ENCODE results near the gene ANKRD17. TPM values are rescaled to one million over a fixed set of nuclear protein-coding genes. Genes with fewer than 3 reads are reported as not detected.

The ANKRD17 gene
- total RNA-seq, 1 experiment from 2014 or later, result 51.2 TPM

DNA sequence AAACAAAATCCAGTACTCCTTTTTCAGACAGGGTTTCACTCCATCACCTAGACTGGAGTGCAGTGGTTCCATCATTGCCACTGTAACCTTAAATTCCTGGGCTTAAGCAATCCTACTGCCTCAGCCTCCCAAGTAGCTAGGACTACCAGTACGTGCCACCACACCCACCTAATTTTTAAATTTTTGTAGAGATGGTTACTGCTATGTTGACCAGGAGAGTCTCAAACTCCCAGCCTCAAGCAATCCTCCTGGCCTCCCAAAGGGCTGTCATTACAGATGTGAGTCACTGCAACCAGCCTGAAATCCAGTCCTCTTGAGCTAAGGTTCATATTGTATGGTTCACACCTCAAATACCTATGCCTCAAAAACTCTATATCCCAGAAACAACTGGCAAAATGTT, 22.4 kb downstream of the ANKRD17 start:
- CTCF ChIA-PET, result no interaction called here
- Histone ChIP-seq H3K9ac (ENCODE audit: low read length) (no peak overlapping the region), H4K20me1 (ENCODE audit: low read length) (peaks cover 24% of the 10 kb centered on the region; the same call in 1 of the 2 replicates), H3K9me3 (ENCODE audit: low read length) (no peaks in the 10 kb centered on the region), H3K4me1 (ENCODE audit: insufficient read depth, low read length) (no peaks in the 10 kb centered on the region), H3K36me3 (ENCODE audit: low read depth, low read length) (peaks cover 29% of the 10 kb centered on the region), H3K27me3 (ENCODE audit: low read length) (no peaks in the 10 kb centered on the region), H3K4me2 (ENCODE audit: low read length) (no peak overlapping the region), H2AFZ (ENCODE audit: low read length) (no peak overlapping the region), H3K9me2 (replicated peaks; ENCODE audit: low read length) (no peaks in the 10 kb centered on the region), H3F3A (ENCODE audit: low read length, unreplicated experiment) (no peaks in the 10 kb centered on the region), H3K79me2 (ENCODE audit: low read length) (peaks cover 96% of the 10 kb centered on the region), H3K4me3 (ENCODE audit: low read length) (no peak overlapping the region), H3K27ac (ENCODE audit: low read length) (no peak overlapping the region)
- TF ChIP-seq EZH2phosphoT487 (IDR thresholded peaks at IDR 0.05; ENCODE audit: borderline replicate concordance, low read length) (no peak), EZH2 (IDR thresholded peaks at IDR 0.05; ENCODE audit: low read length, unreplicated experiment) (no peak)
- TF ChIP-seq, protein P1, sequence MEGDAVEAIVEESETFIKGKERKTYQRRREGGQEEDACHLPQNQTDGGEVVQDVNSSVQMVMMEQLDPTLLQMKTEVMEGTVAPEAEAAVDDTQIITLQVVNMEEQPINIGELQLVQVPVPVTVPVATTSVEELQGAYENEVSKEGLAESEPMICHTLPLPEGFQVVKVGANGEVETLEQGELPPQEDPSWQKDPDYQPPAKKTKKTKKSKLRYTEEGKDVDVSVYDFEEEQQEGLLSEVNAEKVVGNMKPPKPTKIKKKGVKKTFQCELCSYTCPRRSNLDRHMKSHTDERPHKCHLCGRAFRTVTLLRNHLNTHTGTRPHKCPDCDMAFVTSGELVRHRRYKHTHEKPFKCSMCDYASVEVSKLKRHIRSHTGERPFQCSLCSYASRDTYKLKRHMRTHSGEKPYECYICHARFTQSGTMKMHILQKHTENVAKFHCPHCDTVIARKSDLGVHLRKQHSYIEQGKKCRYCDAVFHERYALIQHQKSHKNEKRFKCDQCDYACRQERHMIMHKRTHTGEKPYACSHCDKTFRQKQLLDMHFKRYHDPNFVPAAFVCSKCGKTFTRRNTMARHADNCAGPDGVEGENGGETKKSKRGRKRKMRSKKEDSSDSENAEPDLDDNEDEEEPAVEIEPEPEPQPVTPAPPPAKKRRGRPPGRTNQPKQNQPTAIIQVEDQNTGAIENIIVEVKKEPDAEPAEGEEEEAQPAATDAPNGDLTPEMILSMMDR (conservative IDR thresholded peaks at IDR 0.05; ENCODE audit: low read depth, low read length), result no peak
- intact Hi-C loops (cut with micrococcal nuclease), result no loop called here
- POLR2A ChIA-PET (ENCODE audit: unreplicated experiment), result no interaction called here
- no TSS peak for BruUV-seq (replicated peaks)
- DNase-seq, result no peak
- no peak for ATAC-seq

DNA sequence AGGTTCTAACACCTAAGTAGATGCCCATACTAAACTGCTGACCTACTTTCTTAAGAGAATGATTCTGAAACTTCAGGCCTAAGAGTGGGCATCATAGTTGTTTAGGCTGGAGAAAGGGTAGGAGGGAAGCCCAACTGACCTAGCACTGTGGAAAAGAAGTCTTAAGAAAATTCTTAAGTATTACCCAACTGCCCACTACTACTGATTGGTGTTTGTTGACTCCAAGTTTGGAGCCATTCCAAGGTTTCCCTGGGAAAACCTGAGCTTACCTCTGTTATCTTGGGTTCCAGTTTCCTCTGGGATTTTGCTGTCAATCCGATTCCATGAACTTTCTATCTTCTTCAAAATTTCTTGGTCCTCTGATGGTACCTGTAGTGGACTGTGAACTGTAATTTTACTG, 23.9 kb downstream of the ANKRD17 start:
- Histone ChIP-seq H3K9me3 (ENCODE audit: low read length) (no peaks in the 10 kb centered on the region), H3K36me3 (ENCODE audit: low read depth, low read length) (peaks cover 32% of the 10 kb centered on the region), H3K79me2 (ENCODE audit: low read length) (peaks cover 96% of the 10 kb centered on the region), H3K4me3 (ENCODE audit: low read length) (no peak overlapping the region), H4K20me1 (ENCODE audit: low read length) (peaks cover 17% of the 10 kb centered on the region; the same call in 1 of the 2 replicates), H3K27me3 (ENCODE audit: low read length) (no peaks in the 10 kb centered on the region), H3K27ac (ENCODE audit: low read length) (no peak overlapping the region), H2AFZ (ENCODE audit: low read length) (no peak overlapping the region), H3F3A (ENCODE audit: low read length, unreplicated experiment) (no peaks in the 10 kb centered on the region), H3K9me2 (replicated peaks; ENCODE audit: low read length) (no peaks in the 10 kb centered on the region), H3K4me1 (ENCODE audit: insufficient read depth, low read length) (no peaks in the 10 kb centered on the region), H3K4me2 (ENCODE audit: low read length) (no peak overlapping the region), H3K9ac (ENCODE audit: low read length) (no peak overlapping the region)
- intact Hi-C loops (cut with micrococcal nuclease), result no loop called here
- CTCF ChIA-PET, result no interaction called here
- no peak for DNase-seq
- BruUV-seq (replicated peaks), result no TSS peak
- ATAC-seq, result no peak
- POLR2A ChIA-PET (ENCODE audit: unreplicated experiment), result no interaction called here
- TF ChIP-seq EZH2phosphoT487 (IDR thresholded peaks at IDR 0.05; ENCODE audit: borderline replicate concordance, low read length) (no peak), EZH2 (IDR thresholded peaks at IDR 0.05; ENCODE audit: low read length, unreplicated experiment) (no peak)
- TF ChIP-seq, protein P1 (conservative IDR thresholded peaks at IDR 0.05; ENCODE audit: low read depth, low read length), result no peak

DNA sequence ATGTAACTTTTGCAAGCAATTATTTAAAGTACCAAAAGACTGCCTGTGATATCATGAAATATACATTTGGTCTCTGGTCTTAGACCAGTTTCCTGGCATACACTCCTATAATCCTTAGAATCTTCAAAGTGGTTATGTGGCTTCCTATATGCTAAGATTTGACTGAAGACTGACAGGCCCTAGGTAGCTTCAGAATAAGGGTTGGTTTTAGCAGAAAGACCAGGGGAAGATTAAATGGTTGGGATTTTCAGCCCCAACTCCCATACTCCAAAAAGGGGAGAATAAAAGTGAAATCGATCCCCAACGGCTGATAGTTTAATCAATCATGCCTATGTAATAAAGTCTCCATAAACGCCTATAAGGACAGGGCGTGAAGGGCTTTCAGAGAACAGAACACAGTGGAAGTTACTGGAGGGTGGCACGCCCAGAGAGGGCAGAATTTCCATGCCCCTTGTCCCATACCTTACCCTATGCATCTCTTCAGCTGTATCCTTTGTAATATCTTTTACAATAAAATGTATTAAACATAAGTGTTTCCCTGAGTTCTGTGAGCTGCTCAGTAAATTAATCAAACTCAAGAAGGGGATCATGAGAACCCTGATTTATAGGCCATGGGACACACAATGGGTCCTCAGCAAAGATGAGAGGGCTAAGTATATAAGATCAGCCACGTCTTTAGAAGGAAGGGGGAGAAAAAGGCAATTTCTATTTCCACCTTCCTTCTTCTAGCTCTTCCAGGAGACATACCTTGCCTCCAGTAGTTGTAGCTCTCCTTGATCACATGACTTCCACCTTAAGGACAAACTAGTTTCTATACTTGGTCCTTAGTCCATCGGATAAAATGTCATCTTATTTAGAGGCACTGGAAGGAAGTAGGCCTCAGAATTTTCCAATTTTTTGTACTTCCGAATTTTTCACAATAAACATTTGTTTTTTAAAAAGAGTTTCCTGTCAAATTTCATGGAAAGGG, 26.8 kb downstream of the ANKRD17 start:
- Histone ChIP-seq H3F3A (ENCODE audit: low read length, unreplicated experiment) (no peaks in the 10 kb centered on the region), H2AFZ (ENCODE audit: low read length) (no peak overlapping the region), H3K4me3 (ENCODE audit: low read length) (no peak overlapping the region), H3K9me2 (replicated peaks; ENCODE audit: low read length) (no peaks in the 10 kb centered on the region), H3K9me3 (ENCODE audit: low read length) (no peaks in the 10 kb centered on the region), H3K4me1 (ENCODE audit: insufficient read depth, low read length) (no peaks in the 10 kb centered on the region), H4K20me1 (ENCODE audit: low read length) (0 out of 2 replicates have a peak, but pooled peaks cover 3% of the 10 kb centered on the region), H3K9ac (ENCODE audit: low read length) (no peak overlapping the region), H3K79me2 (ENCODE audit: low read length) (peaks cover 93% of the 10 kb centered on the region), H3K36me3 (ENCODE audit: low read depth, low read length) (peaks cover 30% of the 10 kb centered on the region), H3K27me3 (ENCODE audit: low read length) (no peaks in the 10 kb centered on the region), H3K27ac (ENCODE audit: low read length) (no peak overlapping the region), H3K4me2 (ENCODE audit: low read length) (no peak overlapping the region)
- no peak for ATAC-seq
- CTCF ChIA-PET, result interaction anchor here (0.6 kb wide), 1 partner anchor 43 kb away, joined by 3 read pairs; no protein-coding TSS in a partner anchor
- TF ChIP-seq EZH2phosphoT487 (IDR thresholded peaks at IDR 0.05; ENCODE audit: borderline replicate concordance, low read length) (no peak), EZH2 (IDR thresholded peaks at IDR 0.05; ENCODE audit: low read length, unreplicated experiment) (no peak)
- TF ChIP-seq, protein P1 (conservative IDR thresholded peaks at IDR 0.05; ENCODE audit: low read depth, low read length), result no peak
- BruUV-seq (replicated peaks), result no TSS peak
- no peak for DNase-seq
- intact Hi-C loops (cut with micrococcal nuclease), result no loop called here
- POLR2A ChIA-PET (ENCODE audit: unreplicated experiment), result no interaction called here
